Naive thymus-derived CD4-positive, alpha-beta T cell (primary cell): ENCODE results near the gene PARVG. TPM values are rescaled to one million over a fixed set of nuclear protein-coding genes. Genes with fewer than 3 reads are reported as not detected.

Experiments used
- ATAC-seq: fragments of 150-1000 bp; cut with Tn5 transposase; 2 replicates; pipeline ENCODE4 v1.10.0; 2021; ENCODE audit warnings: mild to moderate bottlenecking, moderate library complexity
- CTCF ChIA-PET: fragments of 350-600 bp; sonication (Branson Sonifier 250); formaldehyde crosslinking; loops from one replicate; lab custom pipeline; 2021; ENCODE audit warnings: antibody characterized with exemption; lab: Charles Lee
- POLR2A ChIA-PET: fragments of 350-600 bp; sonication (Branson Sonifier 250); formaldehyde crosslinking; loops from one replicate; lab custom pipeline; 2021; ENCODE audit warnings: antibody characterized with exemption, inconsistent platforms; lab: Charles Lee
- DNase-seq, 9 donors: peaks; one replicate each; pipeline versions ENCODE4 v3.0.0 to v3.0.0-alpha.2; 2020 to 2022; ENCODE audit warnings: mixed read lengths in 1 of 9
- H3K27ac ChIP-seq: one replicate; pipeline ENCODE4 v1.7.0; 2013; ENCODE audit warnings: mild to moderate bottlenecking, low read depth, low read length, moderate library complexity
- H3K27me3 ChIP-seq, 2 donors: one replicate each; pipeline ENCODE4 v1.7.0; 2013; ENCODE audit warnings: low read length in 2 of 2, mild to moderate bottlenecking in 2 of 2, moderate library complexity in 2 of 2; ENCODE audit not compliant: control insufficient read depth in 2 of 2, insufficient read depth in 2 of 2
- H3K36me3 ChIP-seq, 3 experiments: 1 replicate in 2 of 3; 2 replicates in 1 of 3; pipeline ENCODE4 v1.7.0; 2013; ENCODE audit warnings: low read length in 3 of 3, mild to moderate bottlenecking in 3 of 3, moderate library complexity in 1 of 3; ENCODE audit not compliant: insufficient read depth in 3 of 3, control insufficient read depth in 2 of 3
- H3K4me1 ChIP-seq, 2 donors: one replicate each; pipeline ENCODE4 v1.7.0; 2013; ENCODE audit warnings: low read length in 2 of 2, mild to moderate bottlenecking in 2 of 2, moderate library complexity in 1 of 2; ENCODE audit not compliant: control insufficient read depth in 2 of 2, insufficient read depth in 2 of 2
- H3K4me3 ChIP-seq: 2 replicates; pipeline ENCODE4 v1.7.0; 2013; ENCODE audit warnings: mild to moderate bottlenecking, low read length
- H3K9me3 ChIP-seq, 3 experiments: 1 replicate in 2 of 3; 2 replicates in 1 of 3; pipeline ENCODE4 v1.7.0; 2013; ENCODE audit warnings: low read length in 3 of 3; ENCODE audit not compliant: control insufficient read depth in 2 of 3
- H3K27ac Mint-ChIP-seq, 9 donors: one replicate each; pipeline ENCODE4 v1.8.0; 2020 to 2022; ENCODE audit warnings: mixed read lengths in 9 of 9, mild to moderate bottlenecking in 8 of 9, moderate library complexity in 5 of 9, inconsistent platforms in 2 of 9
- H3K27me3 Mint-ChIP-seq, 5 donors: one replicate each; pipeline ENCODE4 v1.8.0; 2021 to 2022; ENCODE audit warnings: mixed read lengths in 5 of 5, mild to moderate bottlenecking in 1 of 5
- H3K36me3 Mint-ChIP-seq, 5 donors: one replicate each; pipeline ENCODE4 v1.8.0; 2020 to 2022; ENCODE audit warnings: mixed read lengths in 5 of 5, mild to moderate bottlenecking in 3 of 5, inconsistent platforms in 1 of 5
- H3K4me1 Mint-ChIP-seq, 7 donors: one replicate each; pipeline ENCODE4 v1.8.0; 2020 to 2022; ENCODE audit warnings: mixed read lengths in 7 of 7, mild to moderate bottlenecking in 3 of 7, inconsistent platforms in 1 of 7
- H3K4me3 Mint-ChIP-seq, 10 donors: one replicate each; pipeline ENCODE4 v1.8.0; 2020 to 2022; ENCODE audit warnings: mild to moderate bottlenecking in 10 of 10, mixed read lengths in 10 of 10, moderate library complexity in 6 of 10, inconsistent platforms in 2 of 10
- H3K9me3 Mint-ChIP-seq, 11 donors: one replicate each; pipeline ENCODE4 v1.8.0; 2020 to 2022; ENCODE audit warnings: mixed read lengths in 11 of 11, mild to moderate bottlenecking in 4 of 11, inconsistent platforms in 1 of 11, moderate library complexity in 1 of 11
- intact Hi-C, 2 donors: fragments of 100-400 bp; cut with micrococcal nuclease; formaldehyde crosslinking; loops; one replicate each; pipeline ENCODE4 v1.15.1; 2023
- polyA plus RNA-seq, 2 donors: library from polyadenylated mRNA; unstranded; fragments of 300-500 nt; fragmentation: Illumina TruSeq; gene quantifications; one replicate each; pipeline ENCODE4 v1.2.3, GENCODE V29; 2021
- total RNA-seq, 6 experiments: library from RNA in 5 of 6; stranded (reverse) in 5 of 6; gene quantifications; 1 replicate in 5 of 6; 2 replicates in 1 of 6; pipeline ENCODE4 v1.2.3 and lab custom pipeline; 2021 to 2026

PARVG gene
- total RNA-seq = 100 to 1,000 TPM; 142 to 209 (median 173) TPM
- 10 to 100 TPM; 36.4 to 57.6 TPM for polyA plus RNA-seq
- total RNA-seq (lab: John Stamatoyannopoulos, UW) = 174 reads per million, percentile 92 among the genes with 10 or more reads in this experiment

DNA sequence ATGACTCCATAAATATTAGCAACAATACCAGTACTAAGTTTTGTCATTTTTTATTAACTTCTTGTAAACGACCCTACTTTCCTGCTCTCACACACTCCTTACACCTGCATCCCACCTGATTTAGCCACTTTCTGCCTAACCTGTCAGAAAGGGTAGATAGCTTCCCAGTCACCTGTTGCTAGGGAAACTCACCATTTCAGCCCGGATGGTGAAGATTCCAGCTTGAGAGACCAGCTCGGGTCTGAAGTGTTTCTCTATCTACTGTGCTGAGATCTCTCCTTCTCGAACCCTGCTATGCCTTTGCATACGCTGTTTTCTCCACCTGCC lies at the start of gene PARVG:
TSS of gene PARVG (plus strand) at position 220 of the 327 bp plus-strand sequence. CDS start 2,405 bp downstream, outside the sequence.
- intact Hi-C loops = loop anchor here (1.0 to 10.0 kb wide), 10 partner anchors 96 to 522 kb away; partner anchors contain the start of genes RTL6 (in 2 of the 2), EFCAB6 (in 1 of the 2) and PRR5 (in 1 of the 2)

GRCh38 chr22:44131412-44131811 lies 49.3 kb upstream of the PARVG start:
- ChIA-PET CTCF (no interaction called here), POLR2A (no interaction called here)
- H3K36me3 Mint-ChIP-seq = peaks cover 5 to 41% (median 14%) of the 10 kb centered on the region in 5 donors
- no peak overlapping the region for H3K4me3 ChIP-seq
- H3K4me1 ChIP-seq = no peaks in the 10 kb centered on the region
- no peaks in the 10 kb centered on the region for H3K27me3 ChIP-seq
- peaks cover 3 to 34% (median 13%) of the 10 kb centered on the region in 11 donors for H3K9me3 Mint-ChIP-seq
- no peak for ATAC-seq
- no peaks in the 10 kb centered on the region for H3K36me3 ChIP-seq
- intact Hi-C loops = no loop called here
- peaks cover 0 to 29% (median 3%) of the 10 kb centered on the region in 7 donors for H3K4me1 Mint-ChIP-seq
- no peak overlapping the region for H3K27ac ChIP-seq
- H3K27ac Mint-ChIP-seq = no peak overlapping the region
- H3K4me3 Mint-ChIP-seq = no peak overlapping the region
- no peak for DNase-seq
- H3K27me3 Mint-ChIP-seq = peaks cover 0 to 38% (median 11%) of the 10 kb centered on the region in 5 donors
- H3K9me3 ChIP-seq = peaks cover 0 to 10% (median 0%) of the 10 kb centered on the region in 3 experiments

More for the DNA sequence above, at the start of gene PARVG:
- Mint-ChIP-seq H3K4me1 (peaks cover 15 to 33% (median 30%) of the 10 kb centered on the region in 7 donors), H3K9me3 (no peaks in the 10 kb centered on the region), H3K36me3 (peaks cover 0 to 8% (median 0%) of the 10 kb centered on the region in 5 donors), H3K27ac (peak within 1 kb of the TSS; percentile 88 to 98 (median 95)), H3K27me3 (peaks cover 0 to 10% (median 0%) of the 10 kb centered on the region in 5 donors), H3K4me3 (peak within 1 kb of the TSS; percentile 84 to 97 (median 92))
- ChIA-PET POLR2A (interaction anchor here (0.8 to 1.5 kb wide), 5 partner anchors 9 to 488 kb away, joined by 3 to 5 read pairs (median 3); partner anchors contain the start of gene SAMM50), CTCF (interaction anchor here (0.9 kb wide), 1 partner anchor 14 kb away, joined by 3 read pairs; no protein-coding TSS in a partner anchor)
- peak in 8 of 9 donors; percentile 32 to 79 (median 75) for DNase-seq
- ATAC-seq = peak; percentile 73
- Histone ChIP-seq H3K27ac (peak within 1 kb of the TSS; percentile 80), H3K9me3 (no peaks in the 10 kb centered on the region), H3K27me3 (no peaks in the 10 kb centered on the region), H3K4me1 (peaks cover 11 to 14% of the 10 kb centered on the region in 2 donors), H3K4me3 (peak within 1 kb of the TSS; percentile 83), H3K36me3 (peaks cover 0 to 12% (median 0%) of the 10 kb centered on the region in 3 experiments)

- Mint-ChIP-seq H3K27ac (no peak overlapping the region), H3K27me3 (peaks cover 0 to 40% (median 11%) of the 10 kb centered on the region in 5 donors), H3K4me1 (peaks cover 0 to 29% (median 3%) of the 10 kb centered on the region in 7 donors), H3K36me3 (peaks cover 9 to 42% (median 22%) of the 10 kb centered on the region in 5 donors), H3K9me3 (peaks cover 3 to 34% (median 14%) of the 10 kb centered on the region in 11 donors), H3K4me3 (no peak overlapping the region)
- Histone ChIP-seq H3K27ac (no peak overlapping the region), H3K9me3 (peaks cover 0 to 8% (median 0%) of the 10 kb centered on the region in 3 experiments), H3K36me3 (no peaks in the 10 kb centered on the region), H3K27me3 (no peaks in the 10 kb centered on the region), H3K4me3 (no peak overlapping the region), H3K4me1 (no peaks in the 10 kb centered on the region)
- CTCF ChIA-PET = no interaction called here
- POLR2A ChIA-PET = no interaction called here
- intact Hi-C loops = no loop called here
- DNase-seq (no peak), ATAC-seq (no peak)
Observed at GRCh38 chr22:44131989-44132685, 48.6 kb upstream of the PARVG start.

DNA sequence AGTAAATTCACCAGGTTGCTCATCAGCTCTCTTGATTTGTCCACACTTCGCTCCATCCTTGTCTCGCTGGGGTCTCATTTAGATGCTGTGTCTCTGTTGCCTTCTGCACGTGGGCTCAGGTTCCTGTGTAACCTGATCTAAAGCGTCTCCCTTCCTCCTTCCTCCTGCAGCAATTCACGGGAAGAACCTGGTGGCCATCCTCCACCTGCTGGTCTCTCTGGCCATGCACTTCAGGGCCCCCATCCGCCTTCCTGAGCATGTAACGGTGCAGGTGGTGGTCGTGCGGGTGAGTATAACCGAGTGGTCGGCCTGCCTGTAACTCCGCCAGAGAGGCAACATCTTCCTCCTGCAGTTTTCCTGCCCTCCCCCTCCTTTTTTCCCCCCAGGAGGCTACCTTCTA lies 48.0 kb upstream of the PARVG start:
- intact Hi-C loops = no loop called here
- CTCF ChIA-PET = no interaction called here
- Mint-ChIP-seq H3K4me1 (peaks cover 0 to 29% (median 0%) of the 10 kb centered on the region in 7 donors), H3K27me3 (peaks cover 0 to 36% (median 11%) of the 10 kb centered on the region in 5 donors), H3K27ac (no peak overlapping the region), H3K9me3 (peaks cover 3 to 33% (median 14%) of the 10 kb centered on the region in 11 donors), H3K36me3 (peaks cover 13 to 44% (median 21%) of the 10 kb centered on the region in 5 donors), H3K4me3 (no peak overlapping the region)
- peaks cover 0 to 14% (median 0%) of the 10 kb centered on the region in 3 experiments for H3K9me3 ChIP-seq
- POLR2A ChIA-PET = no interaction called here
- no peak overlapping the region for H3K4me3 ChIP-seq
- DNase-seq (no peak), ATAC-seq (no peak)
- no peak overlapping the region for H3K27ac ChIP-seq
- no peaks in the 10 kb centered on the region for H3K4me1 ChIP-seq
- H3K36me3 ChIP-seq = no peaks in the 10 kb centered on the region
- no peaks in the 10 kb centered on the region for H3K27me3 ChIP-seq

DNA sequence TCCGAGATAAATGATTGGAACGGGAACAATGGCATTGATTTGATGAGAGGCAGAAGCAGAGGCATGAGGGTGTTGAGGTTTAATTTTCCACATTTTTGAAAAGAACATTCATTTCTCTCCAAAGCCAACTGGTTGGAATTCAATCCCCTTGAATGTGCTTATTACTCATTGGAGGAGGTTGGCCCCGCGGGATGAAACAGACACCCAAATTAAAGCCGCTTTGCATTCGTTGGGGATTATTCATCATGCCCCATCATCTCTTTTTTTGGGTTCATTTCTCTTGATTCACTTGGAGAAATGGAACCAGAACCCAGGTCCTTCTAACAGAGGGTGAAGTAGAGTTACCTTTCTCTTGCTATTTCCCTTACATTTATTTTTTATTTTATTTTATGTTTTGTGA lies 47.6 kb upstream of the PARVG start:
- Histone ChIP-seq H3K36me3 (no peaks in the 10 kb centered on the region), H3K4me3 (no peak overlapping the region), H3K9me3 (peaks cover 0 to 17% (median 0%) of the 10 kb centered on the region in 3 experiments), H3K4me1 (no peaks in the 10 kb centered on the region), H3K27me3 (no peaks in the 10 kb centered on the region), H3K27ac (no peak overlapping the region)
- peaks cover 16 to 49% (median 25%) of the 10 kb centered on the region in 5 donors for H3K36me3 Mint-ChIP-seq
- no peak for DNase-seq
- POLR2A ChIA-PET = no interaction called here
- peaks cover 0 to 36% (median 11%) of the 10 kb centered on the region in 5 donors for H3K27me3 Mint-ChIP-seq
- CTCF ChIA-PET = no interaction called here
- no peak overlapping the region for H3K4me3 Mint-ChIP-seq
- ATAC-seq = no peak
- intact Hi-C loops = no loop called here
- H3K9me3 Mint-ChIP-seq = peaks cover 3 to 33% (median 17%) of the 10 kb centered on the region in 11 donors
- H3K27ac Mint-ChIP-seq = no peak overlapping the region
- peaks cover 0 to 29% (median 0%) of the 10 kb centered on the region in 7 donors for H3K4me1 Mint-ChIP-seq

DNA sequence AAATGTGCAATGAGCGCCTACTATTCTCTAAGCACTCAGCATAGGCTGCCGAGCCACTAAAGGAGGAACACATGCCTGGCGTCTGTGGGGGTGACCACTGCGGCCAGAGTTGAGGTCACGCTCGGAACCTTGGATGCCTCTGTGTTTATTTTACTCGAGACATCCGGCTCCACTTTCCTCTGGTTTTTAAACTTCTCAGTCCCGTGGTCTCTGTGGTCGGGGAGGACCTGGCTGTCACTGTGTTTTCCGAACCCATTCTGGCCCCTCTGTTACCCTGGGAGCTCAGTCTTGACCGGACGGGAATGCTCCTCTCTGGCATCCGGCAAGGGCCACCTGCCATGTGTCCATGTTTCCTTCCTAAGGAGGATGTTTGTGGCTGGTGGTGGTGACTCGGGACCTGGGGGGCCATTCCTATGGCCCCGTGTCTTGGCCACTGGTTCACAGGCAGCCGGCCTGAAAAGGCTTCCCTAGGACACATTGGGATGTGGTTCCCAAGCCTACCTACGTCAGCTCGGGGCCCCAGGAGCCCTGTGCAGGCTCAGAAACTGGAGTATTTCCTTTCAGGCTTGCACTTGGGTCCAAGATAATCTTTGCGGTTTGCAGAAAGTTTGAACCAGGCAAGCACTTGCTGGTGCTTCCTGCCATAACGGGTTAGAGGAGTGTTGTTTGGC lies 46.7 kb upstream of the PARVG start:
- intact Hi-C loops = no loop called here

More for the DNA sequence above, 46.7 kb upstream of the PARVG start:
- POLR2A ChIA-PET = no interaction called here
- CTCF ChIA-PET = no interaction called here
- Mint-ChIP-seq H3K27me3 (peaks cover 0 to 36% (median 11%) of the 10 kb centered on the region in 5 donors), H3K36me3 (peaks cover 16 to 57% (median 25%) of the 10 kb centered on the region in 5 donors), H3K27ac (peak overlapping the region in 1 of 9 donors; percentile 61), H3K4me3 (no peak overlapping the region), H3K4me1 (peaks cover 0 to 29% (median 0%) of the 10 kb centered on the region in 7 donors), H3K9me3 (peaks cover 3 to 38% (median 20%) of the 10 kb centered on the region in 11 donors)
- Histone ChIP-seq H3K27me3 (no peaks in the 10 kb centered on the region), H3K36me3 (no peaks in the 10 kb centered on the region), H3K4me3 (no peak overlapping the region), H3K27ac (no peak overlapping the region), H3K4me1 (no peaks in the 10 kb centered on the region), H3K9me3 (peaks cover 0 to 17% (median 0%) of the 10 kb centered on the region in 3 experiments)
- no peak for DNase-seq
- no peak for ATAC-seq
